Measurements from ENCODE around the gene NBPF11. TPM values are rescaled to one million over a fixed set of nuclear protein-coding genes. Genes with fewer than 3 reads are reported as not detected.
"Not testable (repeated sequence)": the region's sequence is repeated elsewhere in the genome, so short reads cannot be mapped to it uniquely, and the experiment has no call there.

Gene NBPF11, protein sequence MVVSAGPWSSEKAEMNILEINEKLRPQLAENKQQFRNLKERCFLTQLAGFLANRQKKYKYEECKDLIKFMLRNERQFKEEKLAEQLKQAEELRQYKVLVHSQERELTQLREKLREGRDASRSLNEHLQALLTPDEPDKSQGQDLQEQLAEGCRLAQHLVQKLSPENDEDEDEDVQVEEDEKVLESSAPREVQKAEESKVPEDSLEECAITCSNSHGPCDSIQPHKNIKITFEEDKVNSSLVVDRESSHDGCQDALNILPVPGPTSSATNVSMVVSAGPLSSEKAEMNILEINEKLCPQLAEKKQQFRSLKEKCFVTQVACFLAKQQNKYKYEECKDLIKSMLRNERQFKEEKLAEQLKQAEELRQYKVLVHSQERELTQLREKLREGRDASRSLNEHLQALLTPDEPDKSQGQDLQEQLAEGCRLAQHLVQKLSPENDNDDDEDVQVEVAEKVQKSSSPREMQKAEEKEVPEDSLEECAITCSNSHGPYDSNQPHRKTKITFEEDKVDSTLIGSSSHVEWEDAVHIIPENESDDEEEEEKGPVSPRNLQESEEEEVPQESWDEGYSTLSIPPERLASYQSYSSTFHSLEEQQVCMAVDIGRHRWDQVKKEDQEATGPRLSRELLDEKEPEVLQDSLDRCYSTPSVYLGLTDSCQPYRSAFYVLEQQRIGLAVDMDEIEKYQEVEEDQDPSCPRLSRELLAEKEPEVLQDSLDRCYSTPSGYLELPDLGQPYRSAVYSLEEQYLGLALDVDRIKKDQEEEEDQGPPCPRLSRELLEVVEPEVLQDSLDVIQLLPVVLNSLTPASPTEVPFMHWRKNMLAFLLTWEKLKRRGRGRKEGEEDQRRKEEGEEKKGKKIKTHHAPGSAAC
- 10 to 100 TPM in 2 of 8 experiments, 1 to 10 TPM in 6; 6.3 to 40.6 (median 7.9) TPM for total RNA-seq

- H3K4me1 ChIP-seq (replicated peaks in 1 of 2); in situ Hi-C loops (cut with MboI; ENCODE audit: low pct_unique_long_range_greater_than_20kb in 2 of 9, low sequenced_read_pairs in 9 of 9, unreplicated experiment in 9 of 9): not testable (repeated sequence)
- H3K27ac ChIP-seq: peak within 1 kb of the TSS; percentile 43 to 53
- peak within 1 kb of the TSS; percentile 60 to 98 (median 76) for H3K4me3 ChIP-seq
- 0 to 2% (median 0%) methylated on average over 1 to 13 of the region's 45 CpGs; no CpG with 5 or more reads in 7 of the 10 experiments for WGBS, 10 experiments
- ATAC-seq (replicated peaks in 6 of 8): peak; percentile 77 to 97 (median 94)
Observed at GRCh38 chr1:148151911-148152656, at the start of gene NBPF11. Gene NBPF11 (minus strand): TSS chr1:148152281. CDS start chr1:148127003, 25,278 bp downstream.

GRCh38 chr1:148197396-148197795 lies 45.3 kb upstream of the NBPF11 start:
- in situ Hi-C loops (cut with MboI; ENCODE audit: low pct_unique_long_range_greater_than_20kb in 2 of 9, low sequenced_read_pairs in 9 of 9, unreplicated experiment in 9 of 9): not testable (repeated sequence)

GRCh38 chr1:148196949-148197348 lies 44.9 kb upstream of the NBPF11 start:
- ATAC-seq (replicated peaks in 6 of 8); H3K4me3 ChIP-seq; in situ Hi-C loops (cut with MboI; ENCODE audit: low pct_unique_long_range_greater_than_20kb in 2 of 9, low sequenced_read_pairs in 9 of 9, unreplicated experiment in 9 of 9); H3K27ac ChIP-seq; H3K4me1 ChIP-seq (replicated peaks in 1 of 2): not testable (repeated sequence)
- WGBS, 10 experiments: no CpG with 5 or more reads among the region's 1 CpG

More at GRCh38 chr1:148197396-148197795, 45.3 kb upstream of the NBPF11 start:
- H3K4me1 ChIP-seq (replicated peaks in 1 of 2); H3K4me3 ChIP-seq; ATAC-seq (replicated peaks in 6 of 8); H3K27ac ChIP-seq: not testable (repeated sequence)
- WGBS, 10 experiments: no CpG with 5 or more reads among the region's 3 CpGs

- H3K4me1 ChIP-seq (replicated peaks in 1 of 2); H3K4me3 ChIP-seq; in situ Hi-C loops (cut with MboI; ENCODE audit: low pct_unique_long_range_greater_than_20kb in 2 of 9, low sequenced_read_pairs in 9 of 9, unreplicated experiment in 9 of 9); ATAC-seq (replicated peaks in 6 of 8); H3K27ac ChIP-seq: not testable (repeated sequence)
- no CpG with 5 or more reads among the region's 2 CpGs for WGBS, 10 experiments
Observed at GRCh38 chr1:148195115-148195514, 43.0 kb upstream of the NBPF11 start.

GRCh38 chr1:148188768-148189167 lies 36.7 kb upstream of the NBPF11 start:
- H3K27ac ChIP-seq; H3K4me3 ChIP-seq; in situ Hi-C loops (cut with MboI; ENCODE audit: low pct_unique_long_range_greater_than_20kb in 2 of 9, low sequenced_read_pairs in 9 of 9, unreplicated experiment in 9 of 9); ATAC-seq (replicated peaks in 6 of 8); H3K4me1 ChIP-seq (replicated peaks in 1 of 2): not testable (repeated sequence)

DNA sequence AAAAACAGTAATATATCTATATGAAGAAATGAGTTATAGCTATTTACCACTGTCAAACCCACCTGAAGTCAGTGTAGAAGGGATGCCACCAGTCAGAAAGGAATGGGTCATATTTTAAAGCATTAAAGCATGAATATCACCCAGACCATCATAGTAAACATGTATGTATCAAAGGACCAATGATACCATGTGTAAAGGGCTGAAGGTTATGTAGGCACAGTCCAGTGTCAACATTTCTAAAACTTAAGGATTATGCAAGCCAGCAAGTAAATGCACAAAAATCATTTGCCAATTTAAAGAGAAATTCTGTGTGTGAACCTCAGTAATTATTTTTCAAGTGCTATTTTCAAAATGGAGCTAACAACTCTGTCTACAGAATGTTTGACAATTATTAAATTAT lies 26.6 kb upstream of the NBPF11 start:
- H3K27ac ChIP-seq; H3K4me3 ChIP-seq; ATAC-seq (replicated peaks in 6 of 8); in situ Hi-C loops (cut with MboI; ENCODE audit: low pct_unique_long_range_greater_than_20kb in 2 of 9, low sequenced_read_pairs in 9 of 9, unreplicated experiment in 9 of 9); H3K4me1 ChIP-seq (replicated peaks in 1 of 2): not testable (repeated sequence)

- H3K4me1 ChIP-seq (replicated peaks in 1 of 2); in situ Hi-C loops (cut with MboI; ENCODE audit: low pct_unique_long_range_greater_than_20kb in 2 of 9, low sequenced_read_pairs in 9 of 9, unreplicated experiment in 9 of 9); H3K27ac ChIP-seq; H3K4me3 ChIP-seq: not testable (repeated sequence)
- ATAC-seq (replicated peaks in 6 of 8): peak in 1 of 8 experiments; percentile 28
- WGBS, 10 experiments: 83% methylated on average over 1 of the region's 2 CpGs; no CpG with 5 or more reads in 9 of the 10 experiments
Observed at GRCh38 chr1:148175414-148175813, 23.3 kb upstream of the NBPF11 start.

- in situ Hi-C loops (cut with MboI; ENCODE audit: low pct_unique_long_range_greater_than_20kb in 2 of 9, low sequenced_read_pairs in 9 of 9, unreplicated experiment in 9 of 9); ATAC-seq (replicated peaks in 6 of 8); H3K4me3 ChIP-seq; H3K27ac ChIP-seq; H3K4me1 ChIP-seq (replicated peaks in 1 of 2): not testable (repeated sequence)
Observed at GRCh38 chr1:148171995-148172394, 19.9 kb upstream of the NBPF11 start.

- H3K27ac ChIP-seq: no peak overlapping the region
- WGBS, 10 experiments: 13 to 93% (median 51%) methylated on average over 1 to 4 of the region's 4 CpGs
- no peaks in the 10 kb centered on the region for H3K4me1 ChIP-seq (replicated peaks in 1 of 2)
- ATAC-seq (replicated peaks in 6 of 8): peak in 1 of 8 experiments; percentile 60
- no peak overlapping the region for H3K4me3 ChIP-seq
- in situ Hi-C loops (cut with MboI; ENCODE audit: low pct_unique_long_range_greater_than_20kb in 2 of 9, low sequenced_read_pairs in 9 of 9, unreplicated experiment in 9 of 9): no loop called here
Observed at GRCh38 chr1:148166558-148167492, 14.7 kb upstream of the NBPF11 start.

DNA sequence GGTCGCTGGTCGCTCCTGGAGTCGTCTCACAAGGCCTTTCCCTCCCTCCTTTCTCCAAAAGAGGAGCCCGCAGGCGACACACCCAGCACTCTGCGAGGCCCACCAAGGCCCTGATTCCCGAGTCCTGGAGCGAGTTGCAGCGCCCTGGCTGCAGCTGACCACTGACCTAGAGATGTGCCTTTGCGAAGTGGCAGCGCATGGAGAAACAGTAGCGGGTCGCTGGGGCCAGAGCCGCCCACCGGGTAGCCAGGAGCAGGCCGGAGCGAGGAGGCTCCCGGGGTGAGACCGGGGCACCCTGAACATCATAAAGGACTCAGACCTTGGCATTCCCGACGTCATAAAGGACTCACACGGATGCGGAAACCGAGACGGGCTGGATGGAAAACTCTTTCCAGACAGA lies 10.3 kb upstream of the NBPF11 start:
- 80 to 100% (median 90%) methylated on average over 1 to 12 of the region's 25 CpGs; no CpG with 5 or more reads in 5 of the 10 experiments for WGBS, 10 experiments
- Histone ChIP-seq H3K4me3 (no peak overlapping the region), H3K4me1 (replicated peaks in 1 of 2) (no peaks in the 10 kb centered on the region), H3K27ac (no peak overlapping the region)
- in situ Hi-C loops (cut with MboI; ENCODE audit: low pct_unique_long_range_greater_than_20kb in 2 of 9, low sequenced_read_pairs in 9 of 9, unreplicated experiment in 9 of 9): no loop called here
- ATAC-seq (replicated peaks in 6 of 8): no peak

DNA sequence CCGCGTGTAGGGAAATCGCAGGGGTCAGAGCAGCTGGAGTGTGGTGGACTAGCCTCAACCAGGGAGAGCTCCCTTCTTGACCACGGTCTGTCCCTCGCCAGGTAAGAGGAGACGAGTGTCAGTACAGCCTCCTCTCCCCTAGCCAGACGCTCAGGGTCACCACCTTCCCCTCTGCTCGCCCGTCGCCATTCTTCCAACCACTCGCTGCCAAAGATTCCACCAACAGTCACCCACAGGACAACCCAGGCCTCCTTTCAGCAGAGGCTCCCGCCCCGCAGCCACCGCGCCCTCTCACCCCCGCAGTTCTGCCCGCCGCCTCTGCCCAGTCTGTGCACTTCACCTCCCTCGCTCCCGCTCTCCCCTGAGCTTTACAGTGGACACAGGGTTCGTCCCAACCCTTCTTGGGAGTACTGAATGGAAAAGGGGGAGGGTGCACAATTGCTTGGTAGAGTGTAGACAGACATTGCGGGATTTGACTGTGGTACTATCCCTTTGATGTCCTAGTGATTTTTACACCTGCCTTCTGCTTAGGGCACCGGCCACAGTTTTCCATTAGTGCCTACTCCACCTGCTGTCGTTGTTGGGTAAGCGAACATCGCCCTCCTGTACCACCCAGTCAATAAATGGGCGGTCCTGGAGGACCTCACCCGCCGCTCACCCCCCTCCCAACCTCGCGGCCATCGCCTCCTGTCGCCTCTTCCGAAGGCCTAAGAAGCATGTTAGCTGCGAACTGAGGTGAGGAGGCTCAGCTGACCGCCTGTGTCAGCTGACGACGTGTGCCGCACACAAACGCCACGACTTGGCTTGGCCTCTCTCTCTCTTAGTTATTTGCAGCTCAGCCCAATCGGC lies 9.2 kb upstream of the NBPF11 start:
- H3K4me3 ChIP-seq: no peak overlapping the region
- no peak overlapping the region for H3K27ac ChIP-seq
- in situ Hi-C loops (cut with MboI; ENCODE audit: low pct_unique_long_range_greater_than_20kb in 2 of 9, low sequenced_read_pairs in 9 of 9, unreplicated experiment in 9 of 9): no loop called here
- H3K4me1 ChIP-seq (replicated peaks in 1 of 2): no peaks in the 10 kb centered on the region
- no peak for ATAC-seq (replicated peaks in 6 of 8)
- WGBS, 10 experiments: 70 to 100% (median 93%) methylated on average over 2 to 19 of the region's 42 CpGs; no CpG with 5 or more reads in 2 of the 10 experiments
